ENCODE data around the gene MCOLN2. TPM values are rescaled to one million over a fixed set of nuclear protein-coding genes. Genes with fewer than 3 reads are reported as not detected.

The MCOLN2 gene
- total RNA-seq, 1 experiment from 2014 or later: 3.8 TPM

DNA sequence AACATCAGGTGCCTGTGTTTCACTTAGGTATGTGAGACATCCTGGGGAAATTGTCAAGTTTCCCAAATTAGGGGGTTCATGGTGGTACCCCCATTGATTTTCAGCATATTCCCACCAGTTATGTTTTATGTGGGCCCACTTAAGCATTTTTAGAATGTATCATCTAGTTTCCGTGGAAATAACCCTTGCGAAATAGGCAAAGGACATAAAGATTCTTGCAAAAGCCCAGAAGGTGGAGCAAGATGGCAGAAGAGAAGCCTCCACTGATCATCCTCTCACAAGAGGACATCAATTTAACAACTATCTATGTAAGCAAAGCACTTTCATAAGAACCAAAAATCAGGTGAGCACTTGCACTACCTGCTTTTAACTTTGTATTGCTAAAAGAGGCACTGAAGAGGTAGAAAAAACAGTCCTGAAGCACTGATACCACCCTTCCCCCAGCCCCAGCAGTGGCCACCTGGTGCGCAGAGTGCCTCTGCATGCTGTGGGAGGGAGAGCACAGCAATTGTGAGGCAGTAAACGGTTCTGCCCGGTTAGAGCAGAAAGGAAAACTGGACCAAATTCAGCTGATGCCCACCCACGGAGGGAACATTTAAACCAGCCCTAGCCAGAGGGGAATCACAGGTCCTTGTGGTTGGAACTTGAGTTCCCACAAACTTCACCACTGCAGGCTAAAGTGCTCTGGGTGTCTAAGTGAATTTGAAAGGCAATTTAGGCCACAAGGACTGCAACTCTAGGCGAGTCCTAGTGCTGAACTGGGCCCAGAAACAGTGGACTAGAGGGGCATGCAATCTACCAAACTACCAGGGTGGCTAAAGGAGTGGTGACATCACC, 23.2 kb downstream of the MCOLN2 start (continued):
- TF ChIP-seq, protein P1, sequence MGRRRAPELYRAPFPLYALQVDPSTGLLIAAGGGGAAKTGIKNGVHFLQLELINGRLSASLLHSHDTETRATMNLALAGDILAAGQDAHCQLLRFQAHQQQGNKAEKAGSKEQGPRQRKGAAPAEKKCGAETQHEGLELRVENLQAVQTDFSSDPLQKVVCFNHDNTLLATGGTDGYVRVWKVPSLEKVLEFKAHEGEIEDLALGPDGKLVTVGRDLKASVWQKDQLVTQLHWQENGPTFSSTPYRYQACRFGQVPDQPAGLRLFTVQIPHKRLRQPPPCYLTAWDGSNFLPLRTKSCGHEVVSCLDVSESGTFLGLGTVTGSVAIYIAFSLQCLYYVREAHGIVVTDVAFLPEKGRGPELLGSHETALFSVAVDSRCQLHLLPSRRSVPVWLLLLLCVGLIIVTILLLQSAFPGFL (CRISPR knock-in tag; IDR thresholded peaks at IDR 0.05; ENCODE audit: borderline replicate concordance): no peak
- TF ChIP-seq, protein P2, sequence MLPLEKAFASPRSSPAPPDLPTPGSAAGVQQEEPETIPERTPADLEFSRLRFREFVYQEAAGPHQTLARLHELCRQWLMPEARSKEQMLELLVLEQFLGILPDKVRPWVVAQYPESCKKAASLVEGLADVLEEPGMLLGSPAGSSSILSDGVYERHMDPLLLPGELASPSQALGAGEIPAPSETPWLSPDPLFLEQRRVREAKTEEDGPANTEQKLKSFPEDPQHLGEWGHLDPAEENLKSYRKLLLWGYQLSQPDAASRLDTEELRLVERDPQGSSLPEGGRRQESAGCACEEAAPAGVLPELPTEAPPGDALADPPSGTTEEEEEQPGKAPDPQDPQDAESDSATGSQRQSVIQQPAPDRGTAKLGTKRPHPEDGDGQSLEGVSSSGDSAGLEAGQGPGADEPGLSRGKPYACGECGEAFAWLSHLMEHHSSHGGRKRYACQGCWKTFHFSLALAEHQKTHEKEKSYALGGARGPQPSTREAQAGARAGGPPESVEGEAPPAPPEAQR (CRISPR knock-in tag; IDR thresholded peaks at IDR 0.05): no peak
- TF ChIP-seq, protein P3, sequence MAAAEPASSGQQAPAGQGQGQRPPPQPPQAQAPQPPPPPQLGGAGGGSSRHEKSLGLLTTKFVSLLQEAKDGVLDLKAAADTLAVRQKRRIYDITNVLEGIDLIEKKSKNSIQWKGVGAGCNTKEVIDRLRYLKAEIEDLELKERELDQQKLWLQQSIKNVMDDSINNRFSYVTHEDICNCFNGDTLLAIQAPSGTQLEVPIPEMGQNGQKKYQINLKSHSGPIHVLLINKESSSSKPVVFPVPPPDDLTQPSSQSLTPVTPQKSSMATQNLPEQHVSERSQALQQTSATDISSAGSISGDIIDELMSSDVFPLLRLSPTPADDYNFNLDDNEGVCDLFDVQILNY (CRISPR knock-in tag; IDR thresholded peaks at IDR 0.05): no peak
- TF ChIP-seq RELA (CRISPR knock-in tag; IDR thresholded peaks at IDR 0.05; ENCODE audit: borderline replicate concordance) (no peak), GTF2I (CRISPR knock-in tag; conservative IDR thresholded peaks at IDR 0.05) (no peak), ESRRA (CRISPR knock-in tag; IDR thresholded peaks at IDR 0.05; ENCODE audit: borderline replicate concordance) (no peak), ZNF138 (CRISPR knock-in tag; conservative IDR thresholded peaks at IDR 0.05) (no peak), ZNF416 (CRISPR knock-in tag; IDR thresholded peaks at IDR 0.05) (no peak)

DNA sequence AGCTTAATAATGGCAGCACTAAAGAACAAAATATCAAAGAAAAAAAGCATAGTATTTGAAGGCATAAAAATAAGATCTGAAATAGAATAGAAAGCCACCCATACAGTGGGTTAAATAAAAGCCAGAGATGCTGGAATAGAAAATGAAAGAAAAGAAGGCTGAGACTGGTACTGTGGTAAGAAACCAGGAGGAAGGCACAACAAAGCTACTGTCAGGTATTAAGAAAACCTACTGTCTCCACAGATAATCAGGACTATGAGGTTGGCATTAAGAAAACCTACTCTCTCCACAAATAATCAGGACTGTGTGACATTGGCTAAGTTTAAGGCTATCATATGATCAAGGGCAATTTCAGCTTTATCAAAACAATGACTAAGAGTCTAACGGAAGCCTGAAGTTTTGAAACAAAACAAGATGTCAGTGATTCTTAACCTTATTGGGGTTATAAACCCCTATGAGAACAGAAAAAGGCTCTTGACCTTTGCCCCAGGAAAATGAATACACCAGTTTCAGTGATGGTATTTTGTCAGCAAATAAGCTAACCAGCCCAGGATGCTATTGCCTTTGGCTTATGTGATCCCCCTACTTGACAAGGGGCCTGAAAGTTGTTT, 24.4 kb downstream of the MCOLN2 start:
- no peak for DNase-seq (ENCODE audit: low spot score)
- no peak overlapping the region for H3K27ac Mint-ChIP-seq
- no peak overlapping the region for H3K4me3 Mint-ChIP-seq
- H3K9me3 Mint-ChIP-seq: no peaks in the 10 kb centered on the region
- H3K36me3 Mint-ChIP-seq: no peaks in the 10 kb centered on the region
- peaks cover 5% of the 10 kb centered on the region; the same call in 1 of the 2 replicates for H3K4me1 Mint-ChIP-seq
- no peak for ATAC-seq
- peaks cover 3% of the 10 kb centered on the region; the same call in 1 of the 2 replicates for H3K27me3 Mint-ChIP-seq (ENCODE audit: low read depth)
- TF ChIP-seq, protein P4, sequence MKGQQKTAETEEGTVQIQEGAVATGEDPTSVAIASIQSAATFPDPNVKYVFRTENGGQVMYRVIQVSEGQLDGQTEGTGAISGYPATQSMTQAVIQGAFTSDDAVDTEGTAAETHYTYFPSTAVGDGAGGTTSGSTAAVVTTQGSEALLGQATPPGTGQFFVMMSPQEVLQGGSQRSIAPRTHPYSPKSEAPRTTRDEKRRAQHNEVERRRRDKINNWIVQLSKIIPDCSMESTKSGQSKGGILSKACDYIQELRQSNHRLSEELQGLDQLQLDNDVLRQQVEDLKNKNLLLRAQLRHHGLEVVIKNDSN (CRISPR knock-in tag; IDR thresholded peaks at IDR 0.05): no peak
- TF ChIP-seq NFE2L1 (CRISPR knock-in tag; IDR thresholded peaks at IDR 0.05) (no peak), SMAD3 (CRISPR knock-in tag; IDR thresholded peaks at IDR 0.05; ENCODE audit: borderline replicate concordance) (no peak)
- CTCF ChIA-PET: interaction anchor here (1.5 to 2.2 kb wide), 2 partner anchors 28 to 287 kb away, joined by 4 to 12 read pairs; partner anchors contain the start of gene C1orf52
- POLR2A ChIA-PET: no interaction called here

DNA sequence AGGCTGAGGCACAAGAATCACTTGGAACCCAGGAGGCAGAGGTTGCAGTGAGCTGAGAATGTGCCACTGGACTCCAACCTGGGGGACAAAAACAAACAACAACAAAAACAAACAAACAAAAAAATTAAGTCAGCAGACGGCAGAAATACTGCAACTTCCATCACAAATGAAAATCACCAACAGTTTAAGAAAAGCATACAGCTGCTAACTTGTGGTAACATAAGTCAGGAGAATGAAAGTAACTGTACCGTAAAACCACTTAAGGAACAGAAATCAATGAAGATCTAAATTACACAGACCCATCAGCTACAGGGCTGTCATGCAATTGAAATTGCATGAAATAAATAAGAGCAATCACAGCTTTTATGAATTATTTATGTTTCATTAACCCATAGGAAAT, 25.0 kb downstream of the MCOLN2 start:
- H3K36me3 Mint-ChIP-seq: no peaks in the 10 kb centered on the region
- DNase-seq (ENCODE audit: low spot score) (no peak), ATAC-seq (no peak)
- H3K27ac Mint-ChIP-seq: no peak overlapping the region
- CTCF ChIA-PET: interaction anchor here (1.5 to 2.2 kb wide), 2 partner anchors 27 to 288 kb away, joined by 4 to 12 read pairs; partner anchors contain the start of gene C1orf52
- POLR2A ChIA-PET: no interaction called here
- H3K4me3 Mint-ChIP-seq: no peak overlapping the region
- peaks cover 5% of the 10 kb centered on the region; the same call in 1 of the 2 replicates for H3K4me1 Mint-ChIP-seq
- no peaks in the 10 kb centered on the region for H3K9me3 Mint-ChIP-seq
- TF ChIP-seq GRHL2 (CRISPR knock-in tag; IDR thresholded peaks at IDR 0.05; ENCODE audit: insufficient replicate concordance, severe bottlenecking): no peak
- H3K27me3 Mint-ChIP-seq (ENCODE audit: low read depth): peaks cover 3% of the 10 kb centered on the region; the same call in 1 of the 2 replicates

DNA sequence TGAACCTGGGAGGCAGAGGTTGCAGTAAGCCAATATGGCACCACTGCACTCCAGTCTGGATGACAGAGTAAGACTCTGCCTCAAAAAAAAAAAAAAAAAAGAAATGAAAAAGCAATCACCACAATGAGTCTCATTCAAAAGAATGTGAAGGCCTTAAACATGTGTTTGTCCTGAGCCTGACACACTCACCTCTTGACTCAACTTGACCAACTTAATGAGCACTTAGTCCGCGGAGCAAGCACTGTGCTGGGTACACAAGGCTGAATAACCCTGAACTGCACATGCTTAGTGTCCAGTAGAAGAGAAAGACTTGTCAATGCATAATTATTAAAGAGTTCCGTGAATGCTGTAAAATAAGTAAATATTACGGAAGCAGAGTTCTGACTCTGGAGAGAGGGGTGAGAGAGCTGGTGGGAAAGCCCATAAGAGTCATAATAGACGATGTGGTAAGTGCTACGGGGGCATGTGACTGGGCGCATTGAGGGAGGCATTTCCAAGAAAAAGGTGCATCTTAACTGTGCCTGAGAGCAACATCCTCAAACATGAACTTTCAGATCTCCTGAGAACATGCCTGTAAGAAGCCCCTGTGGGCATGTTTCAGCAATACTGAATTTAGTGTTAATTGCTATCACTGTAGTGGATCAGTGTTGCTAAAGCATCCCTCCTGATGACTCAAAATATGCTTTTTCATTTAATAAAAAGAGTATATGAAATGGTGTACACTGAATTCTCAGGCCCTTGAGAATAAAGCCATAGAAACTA, 27.2 kb downstream of the MCOLN2 start:
- no peaks in the 10 kb centered on the region for H3K36me3 Mint-ChIP-seq
- ChIA-PET POLR2A (no interaction called here), CTCF (interaction anchor here (1.5 kb wide), 1 partner anchor 25 kb away, joined by 6 read pairs; no protein-coding TSS in a partner anchor)
- H3K27me3 Mint-ChIP-seq (ENCODE audit: low read depth): no peaks in the 10 kb centered on the region
- TF ChIP-seq, protein P2 (CRISPR knock-in tag; IDR thresholded peaks at IDR 0.05): no peak
- TF ChIP-seq, protein P5, sequence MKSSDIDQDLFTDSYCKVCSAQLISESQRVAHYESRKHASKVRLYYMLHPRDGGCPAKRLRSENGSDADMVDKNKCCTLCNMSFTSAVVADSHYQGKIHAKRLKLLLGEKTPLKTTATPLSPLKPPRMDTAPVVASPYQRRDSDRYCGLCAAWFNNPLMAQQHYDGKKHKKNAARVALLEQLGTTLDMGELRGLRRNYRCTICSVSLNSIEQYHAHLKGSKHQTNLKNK (CRISPR knock-in tag; IDR thresholded peaks at IDR 0.05): no peak
- TF ChIP-seq TEAD4 (CRISPR knock-in tag; IDR thresholded peaks at IDR 0.05) (no peak), TP53 (CRISPR knock-in tag; IDR thresholded peaks at IDR 0.05) (no peak)
- no peak for ATAC-seq
- peaks cover 4% of the 10 kb centered on the region; the same call in 1 of the 2 replicates for H3K9me3 Mint-ChIP-seq
- H3K4me1 Mint-ChIP-seq: peaks cover 5% of the 10 kb centered on the region; the same call in 1 of the 2 replicates
- no peak overlapping the region for H3K4me3 Mint-ChIP-seq
- no peak for DNase-seq (ENCODE audit: low spot score)
- H3K27ac Mint-ChIP-seq: no peak overlapping the region
